ENCODE results near the gene BTNL9.

The BTNL9 gene

DNA sequence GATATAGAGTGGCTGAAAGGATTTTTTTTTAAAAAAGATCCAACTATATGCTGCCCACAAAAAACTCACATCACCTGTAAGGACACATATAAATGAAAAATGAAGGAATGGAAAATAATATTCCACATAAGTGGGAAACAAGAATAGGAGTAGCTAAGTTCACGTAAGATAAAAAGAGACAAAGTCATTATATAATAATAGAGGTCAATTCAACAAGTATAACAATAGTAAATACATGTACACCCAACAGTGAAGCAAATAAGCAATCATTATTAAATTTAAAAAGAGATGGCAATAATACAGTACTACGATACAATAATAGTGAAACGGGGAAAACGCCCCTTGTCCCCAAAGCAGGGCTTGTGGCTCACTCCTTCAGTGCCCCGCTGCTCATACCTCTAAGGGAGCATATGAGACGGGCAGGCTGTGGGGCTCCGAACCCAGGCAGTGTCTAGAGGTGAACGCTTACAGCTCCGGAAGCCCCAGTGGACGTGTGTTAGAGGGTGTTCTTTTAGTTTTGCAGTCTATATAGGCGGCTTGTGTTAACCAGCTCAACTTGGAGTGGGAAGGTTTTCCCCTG lies 12.5 kb upstream of the BTNL9 start:
- Histone ChIP-seq H3K27me3 (ENCODE audit: control insufficient read depth in 1 of 2, insufficient read depth in 2 of 2, low read length in 2 of 2) (peaks cover 0 to 4% of the 10 kb centered on the region in 2 donors), H3K4me3 (ENCODE audit: low read length in 2 of 2) (no peak overlapping the region), H3K27ac (ENCODE audit: low read length) (no peak overlapping the region), H3K4me1 (ENCODE audit: control insufficient read depth, insufficient read depth, low read length) (no peaks in the 10 kb centered on the region), H3K9me3 (ENCODE audit: control insufficient read depth in 2 of 2, low read length in 2 of 2) (peaks cover 3 to 17% of the 10 kb centered on the region in 2 donors), H3K9ac (ENCODE audit: low read length in 2 of 2) (no peak overlapping the region), H3K36me3 (ENCODE audit: control insufficient read depth in 2 of 2, insufficient read depth in 2 of 2, low read length in 2 of 2) (no peaks in the 10 kb centered on the region)

GRCh38 chr5:181028032-181028819 lies 11.8 kb upstream of the BTNL9 start:
- Histone ChIP-seq H3K9ac (ENCODE audit: low read length in 2 of 2) (no peak overlapping the region), H3K9me3 (ENCODE audit: control insufficient read depth in 2 of 2, low read length in 2 of 2) (peaks cover 3 to 17% of the 10 kb centered on the region in 2 donors), H3K36me3 (ENCODE audit: control insufficient read depth in 2 of 2, insufficient read depth in 2 of 2, low read length in 2 of 2) (no peaks in the 10 kb centered on the region), H3K27me3 (ENCODE audit: control insufficient read depth in 1 of 2, insufficient read depth in 2 of 2, low read length in 2 of 2) (peaks cover 0 to 4% of the 10 kb centered on the region in 2 donors), H3K27ac (ENCODE audit: low read length) (no peak overlapping the region), H3K4me1 (ENCODE audit: control insufficient read depth, insufficient read depth, low read length) (no peaks in the 10 kb centered on the region), H3K4me3 (ENCODE audit: low read length in 2 of 2) (no peak overlapping the region)

DNA sequence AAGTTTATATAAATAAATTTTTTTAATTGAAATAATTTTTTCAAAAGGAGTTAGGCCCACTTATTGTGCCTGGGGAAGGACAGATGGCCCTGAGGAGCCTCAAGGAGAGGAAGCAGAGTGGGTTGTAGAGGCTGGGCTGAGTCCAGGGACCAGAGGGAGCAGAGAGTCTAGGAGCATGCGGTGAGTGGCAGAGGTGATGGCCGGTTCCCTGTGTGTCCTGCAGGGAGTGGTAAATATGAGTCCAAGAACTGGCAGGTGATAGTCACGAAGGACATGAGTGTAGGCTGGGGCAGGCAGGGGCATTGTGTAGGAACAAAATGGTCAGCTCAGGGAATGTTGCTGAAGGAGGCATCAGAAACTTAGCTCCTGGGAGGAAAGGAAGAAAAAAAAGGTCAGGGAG lies 8.3 kb upstream of the BTNL9 start:
- H3K9ac ChIP-seq (ENCODE audit: low read length in 2 of 2) = no peak overlapping the region
- no peaks in the 10 kb centered on the region for H3K36me3 ChIP-seq (ENCODE audit: control insufficient read depth in 2 of 2, insufficient read depth in 2 of 2, low read length in 2 of 2)
- no peak overlapping the region for H3K4me3 ChIP-seq (ENCODE audit: low read length in 2 of 2)
- H3K27ac ChIP-seq (ENCODE audit: low read length) = no peak overlapping the region
- peaks cover 5 to 7% of the 10 kb centered on the region in 2 donors for H3K27me3 ChIP-seq (ENCODE audit: control insufficient read depth in 1 of 2, insufficient read depth in 2 of 2, low read length in 2 of 2)
- H3K9me3 ChIP-seq (ENCODE audit: control insufficient read depth in 2 of 2, low read length in 2 of 2) = no peaks in the 10 kb centered on the region
- no peaks in the 10 kb centered on the region for H3K4me1 ChIP-seq (ENCODE audit: control insufficient read depth, insufficient read depth, low read length)

DNA sequence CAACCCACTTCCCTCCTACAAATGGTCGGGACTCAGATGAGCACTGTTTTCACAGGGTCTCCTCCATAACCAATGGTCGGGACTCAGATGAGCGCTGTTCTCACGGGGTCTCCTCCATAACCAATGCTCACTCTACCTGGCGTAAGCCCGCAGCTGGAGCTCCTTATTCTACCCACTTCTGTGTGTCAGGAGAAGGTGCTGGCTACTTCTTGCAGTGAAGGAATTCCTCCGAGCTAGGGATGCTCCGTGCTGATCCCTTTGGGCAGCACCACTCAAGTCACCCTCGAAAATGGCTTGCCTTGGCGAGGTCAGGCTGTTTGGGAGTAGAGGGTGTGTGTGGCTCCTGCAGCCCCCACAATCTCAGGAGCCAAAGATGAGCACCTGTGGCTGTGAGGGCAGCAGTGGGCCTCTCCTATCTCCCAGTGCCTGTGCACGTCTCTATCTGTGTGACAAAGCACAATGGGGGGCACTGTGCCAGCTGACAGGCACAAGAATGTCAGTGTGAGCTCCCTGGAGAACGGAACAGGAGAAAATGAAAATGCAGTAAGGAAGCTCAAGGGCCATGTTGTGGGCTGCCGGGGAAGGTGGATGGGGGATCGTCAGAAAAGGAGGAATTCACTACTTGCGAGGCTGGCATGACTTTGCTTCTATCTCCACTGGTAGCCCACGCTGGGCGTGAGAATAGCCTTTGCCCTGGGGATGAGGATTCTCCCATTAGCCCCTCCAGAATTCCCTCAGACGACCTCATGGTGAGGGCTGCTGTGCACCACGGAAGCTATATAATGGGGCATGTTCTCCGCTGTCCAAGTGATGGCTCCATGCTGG lies 3.9 kb upstream of the BTNL9 start:
- Histone ChIP-seq H3K36me3 (ENCODE audit: control insufficient read depth in 2 of 2, insufficient read depth in 2 of 2, low read length in 2 of 2) (no peaks in the 10 kb centered on the region), H3K27me3 (ENCODE audit: control insufficient read depth in 1 of 2, insufficient read depth in 2 of 2, low read length in 2 of 2) (peaks cover 5 to 19% of the 10 kb centered on the region in 2 donors), H3K4me1 (ENCODE audit: control insufficient read depth, insufficient read depth, low read length) (no peaks in the 10 kb centered on the region), H3K9me3 (ENCODE audit: control insufficient read depth in 2 of 2, low read length in 2 of 2) (no peaks in the 10 kb centered on the region), H3K9ac (ENCODE audit: low read length in 2 of 2) (no peak overlapping the region), H3K4me3 (ENCODE audit: low read length in 2 of 2) (no peak overlapping the region), H3K27ac (ENCODE audit: low read length) (no peak overlapping the region)

GRCh38 chr5:181036816-181037364 lies 3.2 kb upstream of the BTNL9 start:
- H3K4me3 ChIP-seq (ENCODE audit: low read length in 2 of 2) = no peak overlapping the region
- no peak overlapping the region for H3K9ac ChIP-seq (ENCODE audit: low read length in 2 of 2)
- no peaks in the 10 kb centered on the region for H3K36me3 ChIP-seq (ENCODE audit: control insufficient read depth in 2 of 2, insufficient read depth in 2 of 2, low read length in 2 of 2)
- H3K9me3 ChIP-seq (ENCODE audit: control insufficient read depth in 2 of 2, low read length in 2 of 2) = no peaks in the 10 kb centered on the region
- H3K4me1 ChIP-seq (ENCODE audit: control insufficient read depth, insufficient read depth, low read length) = no peaks in the 10 kb centered on the region
- no peak overlapping the region for H3K27ac ChIP-seq (ENCODE audit: low read length)
- peaks cover 5 to 19% of the 10 kb centered on the region in 2 donors for H3K27me3 ChIP-seq (ENCODE audit: control insufficient read depth in 1 of 2, insufficient read depth in 2 of 2, low read length in 2 of 2)

- no peaks in the 10 kb centered on the region for H3K9me3 ChIP-seq (ENCODE audit: control insufficient read depth in 2 of 2, low read length in 2 of 2)
- H3K27ac ChIP-seq (ENCODE audit: low read length) = no peak overlapping the region
- peaks cover 5 to 20% of the 10 kb centered on the region in 2 donors for H3K27me3 ChIP-seq (ENCODE audit: control insufficient read depth in 1 of 2, insufficient read depth in 2 of 2, low read length in 2 of 2)
- no peak overlapping the region for H3K9ac ChIP-seq (ENCODE audit: low read length in 2 of 2)
- H3K4me1 ChIP-seq (ENCODE audit: control insufficient read depth, insufficient read depth, low read length) = no peaks in the 10 kb centered on the region
- no peak overlapping the region for H3K4me3 ChIP-seq (ENCODE audit: low read length in 2 of 2)
- H3K36me3 ChIP-seq (ENCODE audit: control insufficient read depth in 2 of 2, insufficient read depth in 2 of 2, low read length in 2 of 2) = no peaks in the 10 kb centered on the region
These were observed 2.7 kb upstream of the BTNL9 start for GRCh38 chr5:181037365-181037861.

DNA sequence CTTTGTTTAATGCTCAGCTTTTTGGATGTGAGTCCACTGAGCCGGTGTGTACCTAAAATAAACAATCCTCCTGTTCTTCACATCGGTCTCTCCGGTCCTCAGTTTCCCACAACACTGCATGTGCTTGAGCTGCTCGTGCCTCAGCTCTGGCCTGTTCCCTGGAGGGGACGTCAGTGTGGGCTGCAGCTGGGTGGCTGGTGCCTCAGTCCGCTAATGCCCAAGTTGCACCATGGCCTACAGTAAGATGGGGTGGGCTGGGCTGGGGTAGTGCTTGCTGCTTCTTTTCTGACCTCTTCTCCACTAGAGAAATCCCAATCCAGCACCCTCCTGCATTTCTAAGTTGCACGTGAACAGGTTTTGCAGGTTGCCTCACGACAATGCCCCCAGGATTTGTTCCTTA lies 595 bp upstream of the BTNL9 start:
- Histone ChIP-seq H3K4me3 (ENCODE audit: low read length in 2 of 2) (no peak overlapping the region), H3K9me3 (ENCODE audit: control insufficient read depth in 2 of 2, low read length in 2 of 2) (no peaks in the 10 kb centered on the region), H3K4me1 (ENCODE audit: control insufficient read depth, insufficient read depth, low read length) (no peaks in the 10 kb centered on the region), H3K27me3 (ENCODE audit: control insufficient read depth in 1 of 2, insufficient read depth in 2 of 2, low read length in 2 of 2) (peaks cover 8 to 31% of the 10 kb centered on the region in 2 donors), H3K36me3 (ENCODE audit: control insufficient read depth in 2 of 2, insufficient read depth in 2 of 2, low read length in 2 of 2) (no peaks in the 10 kb centered on the region), H3K27ac (ENCODE audit: low read length) (no peak overlapping the region), H3K9ac (ENCODE audit: low read length in 2 of 2) (no peak overlapping the region)

DNA sequence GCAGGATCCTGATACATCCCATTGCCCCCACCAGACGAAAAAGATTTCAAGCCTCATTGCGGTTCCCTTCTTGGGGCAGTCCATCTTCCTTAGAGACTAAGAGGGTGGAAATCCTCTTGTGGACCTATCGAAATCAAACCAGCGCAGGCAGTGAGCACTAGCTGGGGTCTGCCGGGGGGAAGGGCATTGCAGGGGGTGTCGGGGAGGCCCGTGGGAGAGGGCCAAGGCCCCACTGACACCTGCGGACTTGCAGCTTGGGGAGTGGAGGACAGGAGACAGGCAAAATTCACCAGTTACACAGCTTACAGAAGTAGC lies 522 bp downstream of the BTNL9 start:
- H3K9ac ChIP-seq (ENCODE audit: low read length in 2 of 2) = no peak overlapping the region
- H3K9me3 ChIP-seq (ENCODE audit: control insufficient read depth in 2 of 2, low read length in 2 of 2) = no peaks in the 10 kb centered on the region
- peaks cover 8 to 34% of the 10 kb centered on the region in 2 donors for H3K27me3 ChIP-seq (ENCODE audit: control insufficient read depth in 1 of 2, insufficient read depth in 2 of 2, low read length in 2 of 2)
- no peak overlapping the region for H3K27ac ChIP-seq (ENCODE audit: low read length)
- H3K4me1 ChIP-seq (ENCODE audit: control insufficient read depth, insufficient read depth, low read length) = no peaks in the 10 kb centered on the region
- no peaks in the 10 kb centered on the region for H3K36me3 ChIP-seq (ENCODE audit: control insufficient read depth in 2 of 2, insufficient read depth in 2 of 2, low read length in 2 of 2)
- no peak overlapping the region for H3K4me3 ChIP-seq (ENCODE audit: low read length in 2 of 2)

DNA sequence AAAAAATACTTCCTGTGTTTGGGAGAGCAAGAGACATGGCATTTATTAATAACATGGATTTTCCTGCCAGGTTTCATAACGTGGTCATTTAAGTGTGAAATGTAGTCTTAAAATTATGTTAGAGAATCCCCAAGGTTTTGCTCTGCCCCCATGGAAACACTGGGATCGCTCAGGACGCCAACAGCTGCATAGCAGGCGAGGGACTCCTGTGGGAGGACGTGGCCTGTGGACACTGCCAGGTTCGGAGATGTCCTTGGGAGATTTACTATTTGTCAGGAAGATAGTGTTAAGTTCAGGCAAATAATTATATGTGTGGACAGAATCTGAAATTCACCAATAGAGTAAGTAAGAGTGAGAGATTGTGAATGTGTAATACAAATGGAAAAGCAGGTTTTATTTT lies 977 bp downstream of the BTNL9 start:
- H3K4me3 ChIP-seq (ENCODE audit: low read length in 2 of 2) = no peak overlapping the region
- peaks cover 6 to 32% of the 10 kb centered on the region in 2 donors for H3K27me3 ChIP-seq (ENCODE audit: control insufficient read depth in 1 of 2, insufficient read depth in 2 of 2, low read length in 2 of 2)
- H3K9me3 ChIP-seq (ENCODE audit: control insufficient read depth in 2 of 2, low read length in 2 of 2) = no peaks in the 10 kb centered on the region
- no peaks in the 10 kb centered on the region for H3K36me3 ChIP-seq (ENCODE audit: control insufficient read depth in 2 of 2, insufficient read depth in 2 of 2, low read length in 2 of 2)
- H3K4me1 ChIP-seq (ENCODE audit: control insufficient read depth, insufficient read depth, low read length) = no peaks in the 10 kb centered on the region
- no peak overlapping the region for H3K9ac ChIP-seq (ENCODE audit: low read length in 2 of 2)
- no peak overlapping the region for H3K27ac ChIP-seq (ENCODE audit: low read length)

- H3K36me3 ChIP-seq (ENCODE audit: control insufficient read depth in 2 of 2, insufficient read depth in 2 of 2, low read length in 2 of 2) = no peaks in the 10 kb centered on the region
- no peaks in the 10 kb centered on the region for H3K9me3 ChIP-seq (ENCODE audit: control insufficient read depth in 2 of 2, low read length in 2 of 2)
- no peak overlapping the region for H3K4me3 ChIP-seq (ENCODE audit: low read length in 2 of 2)
- no peak overlapping the region for H3K27ac ChIP-seq (ENCODE audit: low read length)
- peaks cover 11 to 32% of the 10 kb centered on the region in 2 donors for H3K27me3 ChIP-seq (ENCODE audit: control insufficient read depth in 1 of 2, insufficient read depth in 2 of 2, low read length in 2 of 2)
- no peak overlapping the region for H3K9ac ChIP-seq (ENCODE audit: low read length in 2 of 2)
- no peaks in the 10 kb centered on the region for H3K4me1 ChIP-seq (ENCODE audit: control insufficient read depth, insufficient read depth, low read length)
These were observed 2.1 kb downstream of the BTNL9 start for GRCh38 chr5:181042036-181042713.
